BJ (cell line): ENCODE data around the gene ALG14. TPM values are rescaled to one million over a fixed set of nuclear protein-coding genes. Genes with fewer than 3 reads are reported as not detected.

Experiments
- CTCF ChIA-PET: fragments of 350-600 bp; formaldehyde crosslinking; extraction: SDS; loops from one replicate; lab custom pipeline; 2021; ENCODE audit warnings: antibody characterized with exemption, inconsistent platforms; lab: Yijun Ruan, JAX
- POLR2A ChIA-PET: fragments of 300-600 bp; sonication (Branson Sonifier 250); formaldehyde crosslinking; extraction: SDS; loops from one replicate; lab custom pipeline; 2021; ENCODE audit warnings: antibody characterized with exemption; lab: Charles Lee
- DNase-seq: peaks from one replicate; pipeline ENCODE4 v3.0.0-alpha.2; 2011; ENCODE audit warnings: low read depth
- H3K27me3 ChIP-seq: 2 replicates; pipeline ENCODE4 v1.6.0; 2011; ENCODE audit warnings: low read length; ENCODE audit not compliant: control insufficient read depth, insufficient read depth
- H3K36me3 ChIP-seq: 2 replicates; pipeline ENCODE4 v1.5.1; 2011; ENCODE audit warnings: low read length; ENCODE audit not compliant: control insufficient read depth, insufficient read depth
- H3K4me3 ChIP-seq: 2 replicates; pipeline ENCODE4 v1.5.1; 2011; ENCODE audit warnings: low read depth, mild to moderate bottlenecking, control low read depth, low read length
- polyA plus RNA-seq: library from polyadenylated mRNA; depleted of rRNA; stranded (reverse); fragments of >200 nt; gene quantifications from 2 replicates; pipeline ENCODE4 v1.2.3, GENCODE V29; 2011
- TF ChIP-seq, protein P1 (sequence below): IDR thresholded peaks from 2 replicates; pipeline ENCODE4 v1.5.1; 2011; ENCODE audit warnings: low read depth, mild to moderate bottlenecking, control low read depth, inconsistent platforms, low read length, moderate library complexity; ENCODE audit not compliant: insufficient read depth

Gene ALG14
- polyA plus RNA-seq, 1 experiment, result 2.3 TPM

- Histone ChIP-seq H3K4me3 (no peak overlapping the region), H3K36me3 (no peaks in the 10 kb centered on the region), H3K27me3 (no peaks in the 10 kb centered on the region)
- ChIA-PET CTCF (interaction anchor here (1.3 kb wide), 1 partner anchor 134 kb away, joined by 4 read pairs; no protein-coding TSS in a partner anchor), POLR2A (no interaction called here)
- DNase-seq, result no peak
- TF ChIP-seq, protein P1, sequence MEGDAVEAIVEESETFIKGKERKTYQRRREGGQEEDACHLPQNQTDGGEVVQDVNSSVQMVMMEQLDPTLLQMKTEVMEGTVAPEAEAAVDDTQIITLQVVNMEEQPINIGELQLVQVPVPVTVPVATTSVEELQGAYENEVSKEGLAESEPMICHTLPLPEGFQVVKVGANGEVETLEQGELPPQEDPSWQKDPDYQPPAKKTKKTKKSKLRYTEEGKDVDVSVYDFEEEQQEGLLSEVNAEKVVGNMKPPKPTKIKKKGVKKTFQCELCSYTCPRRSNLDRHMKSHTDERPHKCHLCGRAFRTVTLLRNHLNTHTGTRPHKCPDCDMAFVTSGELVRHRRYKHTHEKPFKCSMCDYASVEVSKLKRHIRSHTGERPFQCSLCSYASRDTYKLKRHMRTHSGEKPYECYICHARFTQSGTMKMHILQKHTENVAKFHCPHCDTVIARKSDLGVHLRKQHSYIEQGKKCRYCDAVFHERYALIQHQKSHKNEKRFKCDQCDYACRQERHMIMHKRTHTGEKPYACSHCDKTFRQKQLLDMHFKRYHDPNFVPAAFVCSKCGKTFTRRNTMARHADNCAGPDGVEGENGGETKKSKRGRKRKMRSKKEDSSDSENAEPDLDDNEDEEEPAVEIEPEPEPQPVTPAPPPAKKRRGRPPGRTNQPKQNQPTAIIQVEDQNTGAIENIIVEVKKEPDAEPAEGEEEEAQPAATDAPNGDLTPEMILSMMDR, result no peak
These were observed 84.4 kb downstream of the ALG14 start for GRCh38 chr1:94988356-94988755.

GRCh38 chr1:94986783-94987182 is 86.0 kb downstream of the ALG14 start:
- no peak for DNase-seq
- H3K4me3 ChIP-seq, result no peak overlapping the region
- CTCF ChIA-PET, result no interaction called here
- no peaks in the 10 kb centered on the region for H3K36me3 ChIP-seq
- no peaks in the 10 kb centered on the region for H3K27me3 ChIP-seq
- TF ChIP-seq, protein P1, result no peak
- POLR2A ChIA-PET, result no interaction called here

DNA sequence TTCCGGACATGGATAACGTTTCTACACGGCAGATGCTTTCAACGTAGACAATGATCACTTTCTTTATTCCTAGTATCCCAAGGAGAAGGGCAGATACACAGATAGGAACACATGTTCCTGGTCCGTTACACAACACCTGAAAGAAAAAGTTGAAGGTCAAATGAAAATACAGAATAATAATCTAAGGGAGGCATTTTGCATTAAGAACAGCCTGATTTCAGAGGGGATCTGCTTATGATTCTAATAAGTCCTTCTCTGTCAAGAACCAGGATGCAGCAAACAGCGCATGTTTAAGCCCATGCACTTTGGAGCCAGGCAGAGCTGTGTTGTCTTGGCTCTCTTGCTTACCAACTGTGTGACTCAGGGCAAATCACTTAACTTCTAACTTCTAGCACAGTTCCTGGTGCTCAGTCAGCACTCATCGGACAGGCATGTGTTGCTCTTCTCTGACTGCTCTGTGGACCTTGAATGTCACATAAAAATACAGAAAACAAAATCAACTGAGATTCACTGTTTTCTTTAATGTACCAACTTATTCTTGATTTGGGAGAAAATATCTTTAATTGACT is 89.5 kb downstream of the ALG14 start:
- no peak for DNase-seq
- ChIA-PET CTCF (no interaction called here), POLR2A (interaction anchor here (0.6 kb wide), 1 partner anchor 79 kb away, joined by 3 read pairs; no protein-coding TSS in a partner anchor)
- no peaks in the 10 kb centered on the region for H3K36me3 ChIP-seq
- no peak overlapping the region for H3K4me3 ChIP-seq
- TF ChIP-seq, protein P1, result no peak
- no peaks in the 10 kb centered on the region for H3K27me3 ChIP-seq

DNA sequence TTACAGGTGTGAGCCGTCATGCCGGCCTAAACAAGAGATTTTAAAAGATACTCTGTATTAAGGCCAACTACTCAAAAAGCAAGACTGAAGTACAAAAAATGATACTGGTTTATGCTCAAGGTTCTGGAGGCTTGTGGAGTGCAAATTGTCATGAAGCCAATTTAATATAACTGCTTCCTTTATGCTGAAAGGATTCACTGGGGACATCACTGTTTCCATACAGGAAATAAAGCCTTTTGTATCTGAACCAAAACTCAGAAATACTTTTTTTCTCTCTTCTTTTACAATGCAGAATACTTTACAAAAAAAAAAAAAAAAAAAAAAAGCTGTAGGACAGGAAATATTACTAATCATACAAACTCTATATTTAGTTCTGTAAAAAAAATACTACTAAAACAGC is 90.4 kb downstream of the ALG14 start:
- TF ChIP-seq, protein P1, result no peak

DNA sequence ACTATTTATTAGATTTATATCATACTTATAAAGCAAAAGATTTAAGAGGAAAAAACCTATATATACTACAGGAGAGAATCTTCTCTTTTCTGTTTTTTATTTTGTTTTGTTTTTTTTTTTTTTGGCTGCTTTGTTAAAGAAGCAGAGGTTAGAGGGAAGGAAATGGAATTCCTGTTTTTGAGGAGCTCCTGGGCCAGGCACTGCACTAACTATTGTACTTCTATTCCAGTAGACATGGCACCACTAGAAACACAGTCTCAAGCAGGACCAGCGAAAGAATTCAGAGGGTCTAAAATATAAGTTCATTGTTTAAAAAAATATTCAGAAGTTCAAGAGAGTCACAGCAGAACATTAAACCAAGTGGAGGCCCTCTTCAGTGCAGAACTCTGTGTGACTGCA is 91.2 kb downstream of the ALG14 start:
- no peak for DNase-seq
- TF ChIP-seq, protein P1, result no peak
- H3K27me3 ChIP-seq, result no peaks in the 10 kb centered on the region
- H3K36me3 ChIP-seq, result no peaks in the 10 kb centered on the region
- POLR2A ChIA-PET, result no interaction called here
- CTCF ChIA-PET, result interaction anchor here (1.3 kb wide), 1 partner anchor 60 kb away, joined by 3 read pairs; no protein-coding TSS in a partner anchor
- no peak overlapping the region for H3K4me3 ChIP-seq

More for the DNA sequence above, 90.4 kb downstream of the ALG14 start:
- ChIA-PET POLR2A (interaction anchor here (0.6 kb wide), 1 partner anchor 78 kb away, joined by 3 read pairs; no protein-coding TSS in a partner anchor), CTCF (no interaction called here)
- no peak overlapping the region for H3K4me3 ChIP-seq
- no peak for DNase-seq
- no peaks in the 10 kb centered on the region for H3K27me3 ChIP-seq
- no peaks in the 10 kb centered on the region for H3K36me3 ChIP-seq
